AG04449 (cell line): ENCODE results near the gene COL23A1.

Experiments used
- CTCF ChIA-PET: fragments of 350-600 bp; formaldehyde crosslinking; extraction: SDS; loops from one replicate; lab custom pipeline; 2021; ENCODE audit warnings: antibody characterized with exemption; lab: Yijun Ruan, JAX
- POLR2A ChIA-PET: fragments of 400-600, 350-600 bp; formaldehyde crosslinking; extraction: SDS; loops from one replicate; lab custom pipeline; 2020; ENCODE audit warnings: antibody characterized with exemption, inconsistent platforms; lab: Yijun Ruan, JAX
- DNase-seq: peaks from one replicate; pipeline ENCODE4 v3.0.0-alpha.2; 2010; ENCODE audit warnings: low read depth, low spot score
- H3K4me3 ChIP-seq: 2 replicates; pipeline ENCODE4 v1.5.1; 2011; ENCODE audit warnings: low read depth, mild to moderate bottlenecking, control low read depth, low read length
- CTCF ChIP-seq: IDR thresholded peaks from one replicate; pipeline ENCODE4 v1.5.1; 2011; ENCODE audit warnings: mild to moderate bottlenecking, moderate library complexity, low read length, control low read depth, inconsistent platforms; ENCODE audit not compliant: insufficient read depth; ENCODE audit errors: missing control alignments

The COL23A1 gene

GRCh38 chr5:178223196-178223773 is 366.9 kb downstream of the COL23A1 start:
- ChIA-PET CTCF (no interaction called here), POLR2A (no interaction called here)
- DNase-seq, result no peak

GRCh38 chr5:178222292-178222691 is 367.9 kb downstream of the COL23A1 start:
- H3K4me3 ChIP-seq, result no peak overlapping the region
- ChIA-PET CTCF (no interaction called here), POLR2A (no interaction called here)
- no peak for DNase-seq
- no peak for TF ChIP-seq CTCF

More at GRCh38 chr5:178223196-178223773, 366.9 kb downstream of the COL23A1 start:
- TF ChIP-seq CTCF, result no peak
- no peak overlapping the region for H3K4me3 ChIP-seq

GRCh38 chr5:178221853-178222252 is 368.3 kb downstream of the COL23A1 start:
- TF ChIP-seq CTCF, result no peak
- H3K4me3 ChIP-seq, result no peak overlapping the region
- POLR2A ChIA-PET, result no interaction called here
- no peak for DNase-seq
- CTCF ChIA-PET, result no interaction called here

- DNase-seq, result no peak
- POLR2A ChIA-PET, result no interaction called here
- TF ChIP-seq CTCF, result no peak
- CTCF ChIA-PET, result no interaction called here
- H3K4me3 ChIP-seq, result no peak overlapping the region
Measured at GRCh38 chr5:178221282-178221681, 368.9 kb downstream of the COL23A1 start.

GRCh38 chr5:178218827-178219226 is 371.4 kb downstream of the COL23A1 start:
- TF ChIP-seq CTCF, result no peak
- POLR2A ChIA-PET, result no interaction called here
- H3K4me3 ChIP-seq, result no peak overlapping the region
- CTCF ChIA-PET, result no interaction called here
- DNase-seq, result no peak

GRCh38 chr5:178218237-178218776 is 371.9 kb downstream of the COL23A1 start:
- no peak for DNase-seq
- ChIA-PET CTCF (no interaction called here), POLR2A (no interaction called here)
- no peak for TF ChIP-seq CTCF
- H3K4me3 ChIP-seq, result no peak overlapping the region
